Lower leg skin (tissue), 4 donors: Measurements from ENCODE around the gene SAMHD1. TPM values are rescaled to one million over a fixed set of nuclear protein-coding genes. Genes with fewer than 3 reads are reported as not detected.

Source experiments
- DNase-seq, 2 donors: peaks; one replicate each; pipeline ENCODE4 v3.0.0-alpha.2; 2019; ENCODE audit warnings: low spot score in 2 of 2
- H3K4me3 ChIP-seq: fragments of 200-600 bp; sonication (generic); 2 replicates; pipeline ENCODE4 v1.5.1; 2017; ENCODE audit warnings: mild to moderate bottlenecking, low read depth; ENCODE audit not compliant: poor library complexity, severe bottlenecking
- CTCF ChIP-seq, 3 donors: fragments of 450-650 bp; IDR thresholded peaks; one replicate each; pipeline ENCODE4 v1.5.1; 2016; ENCODE audit warnings: antibody characterized with exemption in 3 of 3, mild to moderate bottlenecking in 3 of 3, moderate library complexity in 2 of 3
- POLR2A ChIP-seq, 2 donors: fragments of 450-650 bp; IDR thresholded peaks; one replicate each; pipeline ENCODE4 v1.6.1; 2016 to 2017; ENCODE audit warnings: antibody characterized with exemption in 2 of 2, mild to moderate bottlenecking in 1 of 2, moderate library complexity in 1 of 2
- WGBS, 2 donors: methylation state at CpG; one replicate each; pipeline ENCODE4 v1.1.5; 2018; 5-methylcytosine and 5-hydroxymethylcytosine counted together
- intact Hi-C: fragments of 100-400 bp; cut with DNase I; formaldehyde crosslinking; loops from one replicate; pipeline ENCODE4 v1.15.0; 2023; ENCODE audit warnings: low total_unique reads
- total RNA-seq, 4 donors: library from RNA; depleted of rRNA; stranded (reverse); fragments of >200 nt; gene quantifications; one replicate each; pipeline ENCODE4 v1.1.0, GENCODE V29; 2016

The SAMHD1 gene
- total RNA-seq, 4 donors from 2014 or later: 29.4 to 109 (median 38.3) TPM

GRCh38 chr20:36957875-36958667, 6.6 kb upstream of the SAMHD1 start:
- 84 to 89% methylated on average over 10 of the region's 10 CpGs for WGBS, 2 donors
- no peak overlapping the region for H3K4me3 ChIP-seq
- intact Hi-C loops: no loop called here
- TF ChIP-seq POLR2A (IDR thresholded peaks at IDR 0.05) (no peak), CTCF (IDR thresholded peaks at IDR 0.05) (no peak)
- DNase-seq: no peak

GRCh38 chr20:36956674-36957073, 5.2 kb upstream of the SAMHD1 start:
- no peak for TF ChIP-seq CTCF (IDR thresholded peaks at IDR 0.05)
- TF ChIP-seq POLR2A (IDR thresholded peaks at IDR 0.05): no peak
- intact Hi-C loops: no loop called here
- 93 to 96% methylated on average over 2 of the region's 2 CpGs for WGBS, 2 donors
- DNase-seq: no peak
- H3K4me3 ChIP-seq: no peak overlapping the region

GRCh38 chr20:36956016-36956415, 4.5 kb upstream of the SAMHD1 start:
- 82 to 90% methylated on average over 3 of the region's 3 CpGs for WGBS, 2 donors
- no peak overlapping the region for H3K4me3 ChIP-seq
- no peak for DNase-seq

GRCh38 chr20:36951979-36952738, 651 bp upstream of the SAMHD1 start:
- DNase-seq: no peak
- WGBS, 2 donors: 33% methylated on average over 11 of the region's 11 CpGs
- intact Hi-C loops: no loop called here
- peak overlapping the region; percentile 96 for H3K4me3 ChIP-seq
- TF ChIP-seq POLR2A (IDR thresholded peaks at IDR 0.05) (no peak), CTCF (IDR thresholded peaks at IDR 0.05) (no peak)

More at GRCh38 chr20:36956016-36956415, 4.5 kb upstream of the SAMHD1 start:
- TF ChIP-seq POLR2A (IDR thresholded peaks at IDR 0.05): no peak
- no peak for TF ChIP-seq CTCF (IDR thresholded peaks at IDR 0.05)
- intact Hi-C loops: no loop called here

- WGBS, 2 donors: 1 to 2% methylated on average over 24 of the region's 24 CpGs
- H3K4me3 ChIP-seq: peak overlapping the region; percentile 96
- no peak for TF ChIP-seq POLR2A (IDR thresholded peaks at IDR 0.05)
- no peak for TF ChIP-seq CTCF (IDR thresholded peaks at IDR 0.05)
- intact Hi-C loops: no loop called here
- no peak for DNase-seq
Measured at GRCh38 chr20:36950414-36951197, 902 bp downstream of the SAMHD1 start.
